Hepatocyte (in vitro differentiated cells): ENCODE measurements around the gene CD163L1. TPM values are rescaled to one million over a fixed set of nuclear protein-coding genes. Genes with fewer than 3 reads are reported as not detected.

Experiments
- DNase-seq: peaks from one replicate; pipeline ENCODE4 v3.0.0-alpha.2; 2016; ENCODE audit warnings: low spot score
- H2AFZ ChIP-seq: fragments of 200-600 bp; sonication (generic); 2 replicates; pipeline ENCODE4 v1.6.0; 2016; ENCODE audit warnings: antibody characterized with exemption, mild to moderate bottlenecking
- H3K27ac ChIP-seq: fragments of 200-600 bp; sonication (generic); 2 replicates; pipeline ENCODE4 v1.5.1; 2016; ENCODE audit warnings: mild to moderate bottlenecking
- H3K27me3 ChIP-seq: fragments of 200-600 bp; sonication (generic); 2 replicates; pipeline ENCODE4 v1.6.1; 2016
- H3K36me3 ChIP-seq: fragments of 200-600 bp; sonication (generic); replicated peaks from 2 replicates; pipeline ENCODE4 v1.5.1; 2016; ENCODE audit warnings: low read depth; ENCODE audit not compliant: insufficient read depth
- H3K4me1 ChIP-seq: fragments of 200-600 bp; sonication (generic); 2 replicates; pipeline ENCODE4 v1.5.1; 2016; ENCODE audit warnings: mild to moderate bottlenecking, moderate library complexity; ENCODE audit not compliant: insufficient read depth
- H3K4me2 ChIP-seq: fragments of 200-600 bp; sonication (generic); 2 replicates; pipeline ENCODE4 v1.6.0; 2016
- H3K4me3 ChIP-seq: fragments of 200-600 bp; sonication (generic); 2 replicates; pipeline ENCODE4 v1.5.1; 2016; ENCODE audit warnings: mild to moderate bottlenecking
- H3K79me2 ChIP-seq: fragments of 200-600 bp; sonication (generic); 2 replicates; pipeline ENCODE4 v1.6.0; 2017; ENCODE audit warnings: mild to moderate bottlenecking
- H3K9me2 ChIP-seq: fragments of 200-600 bp; sonication (generic); replicated peaks from 2 replicates; pipeline ENCODE4 v1.6.0; 2017; ENCODE audit warnings: mild to moderate bottlenecking; ENCODE audit not compliant: insufficient read depth
- H3K9me3 ChIP-seq: fragments of 200-600 bp; sonication (generic); 2 replicates; pipeline ENCODE4 v1.5.1; 2016; ENCODE audit warnings: low read depth, mild to moderate bottlenecking
- H4K20me1 ChIP-seq: fragments of 200-600 bp; sonication (generic); 2 replicates; pipeline ENCODE4 v1.6.0; 2016; ENCODE audit warnings: mild to moderate bottlenecking; ENCODE audit not compliant: insufficient read depth, poor library complexity, severe bottlenecking
- CTCF ChIP-seq: fragments of 200-600 bp; sonication (generic); IDR thresholded peaks from 2 replicates; pipeline ENCODE4 v1.5.1; 2016; ENCODE audit warnings: antibody characterized with exemption, mild to moderate bottlenecking; ENCODE audit not compliant: poor library complexity
- EZH2 ChIP-seq: fragments of 200-600 bp; sonication (generic); IDR thresholded peaks from 2 replicates; pipeline ENCODE4 v1.6.1; 2016; ENCODE audit warnings: antibody characterized with exemption, mild to moderate bottlenecking, borderline replicate concordance
- EZH2phosphoT487 ChIP-seq: fragments of 200-600 bp; sonication (generic); IDR thresholded peaks from one replicate; pipeline ENCODE4 v1.6.1; 2018; ENCODE audit warnings: antibody characterized with exemption, mild to moderate bottlenecking, low read depth, moderate library complexity; ENCODE audit not compliant: unreplicated experiment, severe bottlenecking
- WGBS: methylation state at CpG from one replicate; pipeline ENCODE4 v1.1.6; 2016; ENCODE audit warnings: low lambda C conversion rate; ENCODE audit errors: missing lambda C conversion rate; 5-methylcytosine and 5-hydroxymethylcytosine counted together
- polyA plus RNA-seq: library from polyadenylated mRNA; unstranded; fragments of >200 nt; fragmentation: Nextera tagmentation; extraction: Ambion mirVana; gene quantifications from 2 replicates; pipeline ENCODE4 v1.2.1, GENCODE V29; 2016
- total RNA-seq: library from RNA; depleted of rRNA; stranded (reverse); fragments of >200 nt; gene quantifications from 2 replicates; pipeline ENCODE4 v1.2.3, GENCODE V29; 2014

The CD163L1 gene
- total and polyA plus RNA-seq, 2 experiments from 2014 or later = 1.7 TPM; not detected in 1

DNA sequence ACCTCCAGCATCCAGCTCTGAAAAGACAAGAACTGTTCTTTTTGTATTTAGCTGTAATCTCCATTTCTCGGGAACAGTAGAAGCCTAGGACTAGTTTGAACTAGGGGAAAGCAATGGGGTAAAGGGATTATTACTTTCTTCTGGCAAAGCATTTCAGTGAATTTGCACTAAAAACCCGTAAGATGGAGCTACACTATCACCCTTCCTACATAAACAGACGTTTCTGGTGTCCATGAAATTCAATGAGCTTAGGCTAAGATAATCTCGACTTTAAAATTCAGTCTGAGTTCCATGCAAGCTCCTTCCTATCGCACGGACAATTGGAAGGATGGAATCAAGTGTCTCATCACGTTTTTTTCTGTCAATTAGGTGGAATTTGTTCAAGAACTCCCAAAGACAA, 116.0 kb downstream of the CD163L1 start:
- Histone ChIP-seq H3K9me3 (no peaks in the 10 kb centered on the region), H4K20me1 (no peaks in the 10 kb centered on the region), H3K36me3 (no peaks in the 10 kb centered on the region), H3K4me3 (no peak overlapping the region), H3K9me2 (no peaks in the 10 kb centered on the region), H3K27me3 (no peaks in the 10 kb centered on the region), H3K4me1 (no peaks in the 10 kb centered on the region), H3K27ac (no peak overlapping the region), H3K4me2 (no peak overlapping the region), H2AFZ (no peak overlapping the region), H3K79me2 (no peaks in the 10 kb centered on the region)
- no peak for DNase-seq
- WGBS = 76% methylated on average over 7 of the region's 7 CpGs
- TF ChIP-seq CTCF (no peak), EZH2 (no peak), EZH2phosphoT487 (no peak)

DNA sequence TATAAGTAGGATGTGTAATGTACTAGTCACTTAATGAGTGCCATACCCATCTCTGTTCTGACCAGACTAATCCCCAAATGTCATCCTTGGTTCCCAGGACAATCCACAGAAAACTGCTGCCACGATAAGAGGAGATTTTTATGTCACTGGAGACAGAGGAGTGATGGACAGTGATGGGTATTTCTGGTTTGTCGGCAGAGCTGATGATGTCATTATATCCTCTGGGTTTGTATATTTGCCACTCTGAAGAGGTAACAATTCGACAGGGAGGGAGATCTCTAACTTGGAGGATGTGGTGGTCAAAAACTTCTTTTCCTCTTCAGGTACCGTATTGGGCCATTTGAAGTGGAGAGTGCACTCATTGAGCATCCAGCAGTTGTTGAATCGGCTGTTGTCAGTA, 119.8 kb downstream of the CD163L1 start:
- H2AFZ ChIP-seq = no peak overlapping the region
- no peak overlapping the region for H3K4me3 ChIP-seq
- DNase-seq = no peak
- H3K27ac ChIP-seq = no peak overlapping the region
- no peaks in the 10 kb centered on the region for H3K4me1 ChIP-seq
- H3K4me2 ChIP-seq = no peak overlapping the region
- no peaks in the 10 kb centered on the region for H3K9me2 ChIP-seq
- no peak for TF ChIP-seq EZH2
- no peak for TF ChIP-seq EZH2phosphoT487
- no peak for TF ChIP-seq CTCF
- H3K36me3 ChIP-seq = no peaks in the 10 kb centered on the region
- H3K27me3 ChIP-seq = no peaks in the 10 kb centered on the region
- 81% methylated on average over 5 of the region's 5 CpGs for WGBS
- H3K9me3 ChIP-seq = no peaks in the 10 kb centered on the region
- H4K20me1 ChIP-seq = no peaks in the 10 kb centered on the region
- no peaks in the 10 kb centered on the region for H3K79me2 ChIP-seq

- 92% methylated on average over 5 of the region's 5 CpGs for WGBS
- DNase-seq = no peak
Observed at GRCh38 chr12:7322599-7322998, 121.4 kb downstream of the CD163L1 start.

More at GRCh38 chr12:7322599-7322998, 121.4 kb downstream of the CD163L1 start:
- H4K20me1 ChIP-seq = no peaks in the 10 kb centered on the region
- H3K27me3 ChIP-seq = no peaks in the 10 kb centered on the region
- no peak overlapping the region for H3K4me2 ChIP-seq
- H3K9me3 ChIP-seq = no peaks in the 10 kb centered on the region
- no peaks in the 10 kb centered on the region for H3K9me2 ChIP-seq
- no peak overlapping the region for H3K4me3 ChIP-seq
- no peaks in the 10 kb centered on the region for H3K79me2 ChIP-seq
- no peaks in the 10 kb centered on the region for H3K36me3 ChIP-seq
- no peak overlapping the region for H2AFZ ChIP-seq
- TF ChIP-seq CTCF (no peak), EZH2 (no peak), EZH2phosphoT487 (no peak)
- no peaks in the 10 kb centered on the region for H3K4me1 ChIP-seq
- no peak overlapping the region for H3K27ac ChIP-seq
